ENCODE results near the gene AMER1.

DNA sequence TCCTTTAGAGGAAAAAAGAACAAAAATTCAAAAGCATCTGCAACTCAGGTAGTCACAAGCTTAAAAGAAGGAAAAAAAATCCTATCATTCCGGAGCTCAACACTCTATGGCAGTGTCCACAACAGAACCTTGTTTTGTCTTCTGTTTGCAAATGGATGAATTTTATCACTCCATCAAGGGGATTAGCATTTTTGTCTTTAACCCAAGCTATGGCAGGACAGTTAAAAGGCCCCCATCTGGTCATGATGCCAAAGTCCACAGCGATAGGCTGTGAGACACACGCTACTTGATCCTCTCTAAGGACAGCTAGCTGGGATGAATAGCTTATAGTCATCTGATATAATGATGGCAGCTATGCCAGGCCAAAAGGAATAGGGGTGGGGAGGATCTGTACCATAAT lies 16.6 kb downstream of the AMER1 start:
- TF ChIP-seq, protein P1, sequence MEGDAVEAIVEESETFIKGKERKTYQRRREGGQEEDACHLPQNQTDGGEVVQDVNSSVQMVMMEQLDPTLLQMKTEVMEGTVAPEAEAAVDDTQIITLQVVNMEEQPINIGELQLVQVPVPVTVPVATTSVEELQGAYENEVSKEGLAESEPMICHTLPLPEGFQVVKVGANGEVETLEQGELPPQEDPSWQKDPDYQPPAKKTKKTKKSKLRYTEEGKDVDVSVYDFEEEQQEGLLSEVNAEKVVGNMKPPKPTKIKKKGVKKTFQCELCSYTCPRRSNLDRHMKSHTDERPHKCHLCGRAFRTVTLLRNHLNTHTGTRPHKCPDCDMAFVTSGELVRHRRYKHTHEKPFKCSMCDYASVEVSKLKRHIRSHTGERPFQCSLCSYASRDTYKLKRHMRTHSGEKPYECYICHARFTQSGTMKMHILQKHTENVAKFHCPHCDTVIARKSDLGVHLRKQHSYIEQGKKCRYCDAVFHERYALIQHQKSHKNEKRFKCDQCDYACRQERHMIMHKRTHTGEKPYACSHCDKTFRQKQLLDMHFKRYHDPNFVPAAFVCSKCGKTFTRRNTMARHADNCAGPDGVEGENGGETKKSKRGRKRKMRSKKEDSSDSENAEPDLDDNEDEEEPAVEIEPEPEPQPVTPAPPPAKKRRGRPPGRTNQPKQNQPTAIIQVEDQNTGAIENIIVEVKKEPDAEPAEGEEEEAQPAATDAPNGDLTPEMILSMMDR (IDR thresholded peaks at IDR 0.05) = no peak
- no peak for TF ChIP-seq POLR2A (IDR thresholded peaks at IDR 0.05)

All from Peyer's patch (tissue), 4 donors.